Activated naive CD8-positive, alpha-beta T cell treated with anti-CD3 and anti-CD28 coated beads, Interleukin-2, amount 50 U/mL, for 24 hours (primary cell): ENCODE measurements around the gene ARID5A.
A peak's percentile ranks its signal among the peaks of the same experiment; 100 is the strongest.

Experiments used
- ATAC-seq: fragments of 150-1000 bp; cut with Tn5 transposase; one replicate; pipeline ENCODE4 v1.10.0; 2021
- DNase-seq: peaks from one replicate; pipeline ENCODE4 v3.0.0; 2021
- H3K27ac Mint-ChIP-seq: one replicate; pipeline ENCODE4 v1.8.0; 2021; ENCODE audit warnings: mild to moderate bottlenecking, mixed read lengths
- H3K27me3 Mint-ChIP-seq: one replicate; pipeline ENCODE4 v1.8.0; 2021; ENCODE audit warnings: mixed read lengths
- H3K36me3 Mint-ChIP-seq: one replicate; pipeline ENCODE4 v1.8.0; 2021; ENCODE audit warnings: low read depth, mixed read lengths
- H3K4me1 Mint-ChIP-seq: one replicate; pipeline ENCODE4 v1.8.0; 2021; ENCODE audit warnings: mixed read lengths
- H3K4me3 Mint-ChIP-seq: one replicate; pipeline ENCODE4 v1.8.0; 2021; ENCODE audit warnings: mild to moderate bottlenecking, moderate library complexity, mixed read lengths
- H3K9me3 Mint-ChIP-seq: one replicate; pipeline ENCODE4 v1.8.0; 2021; ENCODE audit warnings: mixed read lengths

ARID5A gene

DNA sequence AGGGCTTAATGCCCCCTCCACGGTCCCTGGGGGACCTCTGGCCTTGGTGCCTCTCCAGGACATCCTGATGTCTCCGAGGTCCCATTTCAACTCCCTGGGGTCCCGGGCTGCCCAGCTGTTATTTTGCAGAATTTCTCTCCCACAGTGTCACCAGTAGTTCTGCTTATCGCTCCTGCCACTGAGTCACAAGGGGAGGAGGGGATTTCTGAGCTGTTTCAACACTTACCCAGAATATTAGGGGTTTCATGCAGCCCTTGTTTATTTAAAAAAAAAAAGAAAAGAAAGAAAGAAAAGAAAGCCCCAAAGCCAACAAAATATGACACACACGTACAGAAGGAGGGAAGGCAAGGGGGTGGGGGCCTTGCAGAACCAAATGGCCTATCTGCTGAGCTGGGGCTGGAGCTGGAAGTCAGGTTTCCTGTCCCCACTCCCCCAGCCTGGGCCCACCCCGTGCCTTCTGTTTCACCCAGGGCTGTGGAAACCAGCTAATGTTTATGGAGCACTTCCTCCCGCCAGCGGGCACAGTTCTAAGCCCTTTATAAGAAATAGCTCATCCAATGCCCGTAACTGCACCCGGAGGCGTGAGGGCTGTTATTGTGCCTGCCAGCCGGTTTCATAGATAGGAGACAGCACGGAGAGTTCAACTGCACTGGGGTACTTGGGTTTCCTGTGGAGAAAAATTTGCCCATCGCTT is 8.4 kb upstream of the ARID5A start:
- Mint-ChIP-seq H3K9me3 (no peaks in the 10 kb centered on the region), H3K36me3 (no peaks in the 10 kb centered on the region), H3K27me3 (peaks cover 2% of the 10 kb centered on the region), H3K4me1 (peaks cover 88% of the 10 kb centered on the region), H3K4me3 (peak overlapping the region; percentile 72), H3K27ac (peak overlapping the region; percentile 89)
- ATAC-seq (peak; percentile 64), DNase-seq (peak; percentile 70)

GRCh38 chr2:96528700-96529375 is 7.7 kb upstream of the ARID5A start:
- H3K9me3 Mint-ChIP-seq: no peaks in the 10 kb centered on the region

GRCh38 chr2:96529376-96530143 is 7.0 kb upstream of the ARID5A start:
- Mint-ChIP-seq H3K27ac (peak overlapping the region; percentile 89), H3K9me3 (no peaks in the 10 kb centered on the region), H3K36me3 (no peaks in the 10 kb centered on the region), H3K27me3 (peaks cover 2% of the 10 kb centered on the region), H3K4me3 (peak overlapping the region; percentile 36), H3K4me1 (peaks cover 88% of the 10 kb centered on the region)
- ATAC-seq (no peak), DNase-seq (no peak)

More at GRCh38 chr2:96528700-96529375, 7.7 kb upstream of the ARID5A start:
- Mint-ChIP-seq H3K4me1 (peaks cover 92% of the 10 kb centered on the region), H3K36me3 (no peaks in the 10 kb centered on the region), H3K27me3 (peaks cover 2% of the 10 kb centered on the region), H3K27ac (peak overlapping the region; percentile 89), H3K4me3 (peak overlapping the region; percentile 72)
- DNase-seq (no peak), ATAC-seq (no peak)

DNA sequence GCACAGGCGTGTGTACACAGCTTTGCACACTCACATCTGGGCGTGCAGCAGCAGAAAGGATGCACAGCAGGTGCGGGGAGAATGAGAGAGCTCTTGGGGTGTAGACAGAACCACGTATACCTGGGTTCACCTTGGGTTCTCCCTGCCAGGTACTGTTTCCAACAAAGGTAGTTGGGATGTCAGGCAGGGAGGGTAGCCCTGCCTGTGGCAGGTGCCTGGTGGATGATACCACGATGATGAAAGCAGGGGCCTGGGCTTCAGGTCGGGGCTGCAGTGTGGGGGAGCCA is 6.5 kb upstream of the ARID5A start:
- no peak for ATAC-seq
- Mint-ChIP-seq H3K27ac (peak overlapping the region; percentile 77), H3K27me3 (peaks cover 2% of the 10 kb centered on the region), H3K9me3 (no peaks in the 10 kb centered on the region), H3K4me3 (peak overlapping the region; percentile 27), H3K36me3 (no peaks in the 10 kb centered on the region), H3K4me1 (peaks cover 83% of the 10 kb centered on the region)
- no peak for DNase-seq

- Mint-ChIP-seq H3K4me3 (no peak overlapping the region), H3K4me1 (peaks cover 80% of the 10 kb centered on the region), H3K36me3 (no peaks in the 10 kb centered on the region), H3K9me3 (no peaks in the 10 kb centered on the region), H3K27ac (peak overlapping the region; percentile 77), H3K27me3 (peaks cover 2% of the 10 kb centered on the region)
- no peak for ATAC-seq
- no peak for DNase-seq
These were observed 5.8 kb upstream of the ARID5A start for GRCh38 chr2:96530474-96531357.

GRCh38 chr2:96531366-96531765 is 5.2 kb upstream of the ARID5A start:
- Mint-ChIP-seq H3K27me3 (peaks cover 2% of the 10 kb centered on the region), H3K36me3 (no peaks in the 10 kb centered on the region), H3K9me3 (no peaks in the 10 kb centered on the region), H3K4me1 (peaks cover 80% of the 10 kb centered on the region), H3K4me3 (peak overlapping the region; percentile 45), H3K27ac (peak overlapping the region; percentile 77)
- DNase-seq (no peak), ATAC-seq (no peak)

DNA sequence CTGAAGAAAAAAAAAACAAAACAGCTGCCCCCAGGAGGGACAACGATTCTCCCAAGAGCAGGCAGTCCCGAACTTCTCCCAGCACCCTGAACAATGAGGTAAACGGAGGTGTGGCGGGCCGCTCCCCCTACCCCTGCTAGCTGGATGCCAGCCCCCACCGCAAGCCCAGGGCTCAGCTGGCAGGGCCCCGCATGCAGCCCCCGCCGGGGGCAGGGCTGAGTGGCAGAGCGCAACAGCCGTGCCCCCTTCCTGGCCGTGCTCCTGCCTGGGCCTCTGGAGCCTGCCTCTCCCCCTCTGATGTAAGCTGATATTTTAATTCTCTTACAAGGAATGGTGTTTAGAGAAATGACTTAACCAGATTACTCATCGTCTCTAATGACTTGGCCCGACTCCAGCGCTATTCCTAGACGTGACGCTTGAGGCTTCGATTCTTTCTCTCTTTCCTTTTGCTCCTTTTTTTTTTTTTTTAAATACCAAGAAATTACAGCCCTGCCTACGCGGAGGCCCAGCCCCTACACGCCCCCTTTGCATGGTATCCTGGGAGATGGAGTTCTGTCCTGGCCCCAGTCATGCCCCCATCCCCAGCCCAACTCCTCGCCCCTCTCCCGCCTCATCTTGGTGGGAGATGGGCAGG is 4.6 kb upstream of the ARID5A start:
- DNase-seq: peak; percentile 84
- Mint-ChIP-seq H3K9me3 (no peaks in the 10 kb centered on the region), H3K4me1 (peaks cover 76% of the 10 kb centered on the region), H3K27ac (peak overlapping the region; percentile 77), H3K36me3 (no peaks in the 10 kb centered on the region), H3K27me3 (peaks cover 2% of the 10 kb centered on the region), H3K4me3 (peak overlapping the region; percentile 45)
- ATAC-seq: peak; percentile 50

DNA sequence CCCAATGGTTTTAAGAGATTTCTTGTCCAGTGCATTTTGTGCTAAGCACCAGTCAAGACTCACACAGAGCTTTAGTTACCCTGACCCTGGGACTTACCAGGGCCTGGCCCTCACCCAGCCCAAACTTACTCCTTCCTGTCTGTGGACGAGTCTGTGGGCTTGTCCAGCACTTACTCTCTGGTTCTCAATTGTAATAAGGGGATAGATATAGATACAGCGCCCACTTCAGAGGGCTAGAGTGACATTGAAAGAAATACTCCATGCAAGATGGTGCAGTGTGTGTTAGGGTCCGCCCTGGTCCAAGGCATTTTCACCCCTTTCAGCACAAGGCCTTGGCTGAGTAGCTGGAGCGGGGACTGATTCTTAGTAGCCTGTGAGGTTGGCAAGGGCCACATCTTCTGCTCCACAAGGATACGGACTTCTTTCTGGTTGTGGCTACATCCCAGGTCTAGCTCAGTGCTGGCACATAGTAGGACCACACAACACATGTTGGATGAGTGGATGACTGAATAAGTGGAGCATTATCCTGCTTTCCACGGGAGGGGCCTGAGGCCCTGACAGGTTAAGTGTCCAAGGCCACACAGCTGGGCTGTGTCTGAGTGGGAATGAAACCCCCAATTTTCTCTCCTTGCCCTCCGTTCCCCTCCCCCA is 3.8 kb upstream of the ARID5A start:
- DNase-seq (no peak), ATAC-seq (no peak)
- Mint-ChIP-seq H3K27ac (peak overlapping the region; percentile 77), H3K4me1 (peaks cover 72% of the 10 kb centered on the region), H3K36me3 (no peaks in the 10 kb centered on the region), H3K27me3 (peaks cover 2% of the 10 kb centered on the region), H3K9me3 (no peaks in the 10 kb centered on the region), H3K4me3 (no peak overlapping the region)

GRCh38 chr2:96533292-96534073 is 3.1 kb upstream of the ARID5A start:
- DNase-seq: no peak
- no peak overlapping the region for H3K4me3 Mint-ChIP-seq
- H3K36me3 Mint-ChIP-seq: peaks cover 4% of the 10 kb centered on the region
- H3K9me3 Mint-ChIP-seq: no peaks in the 10 kb centered on the region
- peaks cover 2% of the 10 kb centered on the region for H3K27me3 Mint-ChIP-seq
- H3K27ac Mint-ChIP-seq: peak overlapping the region; percentile 54
- H3K4me1 Mint-ChIP-seq: peaks cover 67% of the 10 kb centered on the region
- ATAC-seq: no peak

DNA sequence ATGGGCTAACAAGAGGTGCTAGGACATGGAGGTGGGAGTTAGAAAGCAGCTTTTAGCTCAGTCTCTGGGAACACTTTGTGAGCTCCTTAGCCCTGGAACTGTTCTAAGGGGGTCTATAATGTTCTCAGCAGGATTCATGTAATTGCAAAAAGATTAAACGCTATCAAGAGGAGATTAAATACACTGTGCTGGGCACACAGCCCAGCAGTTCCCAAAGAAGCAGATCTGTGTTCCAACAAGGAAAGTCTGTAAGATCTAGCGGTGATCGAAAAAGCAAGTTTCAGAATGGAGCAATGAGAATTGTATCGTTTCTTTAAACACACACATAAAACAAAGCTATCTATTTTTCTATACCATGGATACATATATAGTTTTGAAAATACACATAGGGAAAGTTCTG is 2.4 kb upstream of the ARID5A start:
- peaks cover 66% of the 10 kb centered on the region for H3K4me1 Mint-ChIP-seq
- no peak for ATAC-seq
- no peak for DNase-seq
- no peaks in the 10 kb centered on the region for H3K9me3 Mint-ChIP-seq
- H3K27ac Mint-ChIP-seq: no peak overlapping the region
- no peak overlapping the region for H3K4me3 Mint-ChIP-seq
- H3K27me3 Mint-ChIP-seq: peaks cover 2% of the 10 kb centered on the region
- H3K36me3 Mint-ChIP-seq: peaks cover 10% of the 10 kb centered on the region

GRCh38 chr2:96534701-96535181 is 1.8 kb upstream of the ARID5A start:
- Mint-ChIP-seq H3K9me3 (no peaks in the 10 kb centered on the region), H3K36me3 (peaks cover 14% of the 10 kb centered on the region), H3K4me3 (no peak overlapping the region), H3K27ac (no peak overlapping the region), H3K4me1 (peaks cover 66% of the 10 kb centered on the region), H3K27me3 (peaks cover 2% of the 10 kb centered on the region)
- no peak for ATAC-seq
- no peak for DNase-seq

DNA sequence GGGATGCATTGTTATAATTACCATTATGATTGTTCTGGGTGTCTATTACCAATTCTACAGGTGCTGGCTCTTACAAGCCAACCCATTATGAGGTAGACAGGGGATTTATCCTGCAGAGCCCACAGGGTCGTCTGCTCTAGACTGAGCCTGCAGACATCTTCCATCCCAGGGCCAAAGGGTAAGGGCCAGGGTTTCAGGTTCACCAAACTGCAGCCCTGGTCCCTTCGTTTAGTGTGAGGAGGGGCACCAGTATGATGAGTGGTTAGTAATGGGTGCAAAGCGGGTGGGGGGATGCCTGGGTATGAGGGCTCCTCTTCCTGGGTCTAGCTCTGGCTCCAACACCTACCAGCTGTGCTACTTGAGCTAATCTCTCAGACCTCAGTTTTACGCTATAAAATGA is 1.2 kb upstream of the ARID5A start:
- Mint-ChIP-seq H3K4me3 (no peak overlapping the region), H3K27ac (no peak overlapping the region), H3K36me3 (peaks cover 19% of the 10 kb centered on the region), H3K4me1 (peaks cover 66% of the 10 kb centered on the region), H3K27me3 (no peaks in the 10 kb centered on the region), H3K9me3 (no peaks in the 10 kb centered on the region)
- ATAC-seq (no peak), DNase-seq (no peak)
